Fibroblast of skin of left biceps (primary cell): ENCODE measurements around the gene KCNK1.
"Not testable (repeated sequence)": the region's sequence is repeated elsewhere in the genome, so short reads cannot be mapped to it uniquely, and the experiment has no call there.

Experiments
- DNase-seq, 2 experiments: peaks; one replicate each; pipeline ENCODE4 v3.0.0-alpha.2; 2013; ENCODE audit warnings: low read depth in 2 of 2

KCNK1 gene

GRCh38 chr1:233667741-233668140, 53.8 kb downstream of the KCNK1 start:
- DNase-seq: no peak

GRCh38 chr1:233668146-233668724, 54.3 kb downstream of the KCNK1 start:
- peak in 1 of 2 experiments; percentile 8 for DNase-seq

GRCh38 chr1:233668725-233669294, 54.9 kb downstream of the KCNK1 start:
- no peak for DNase-seq

GRCh38 chr1:233670363-233670762, 56.5 kb downstream of the KCNK1 start:
- not testable (repeated sequence) for DNase-seq

- no peak for DNase-seq
These were observed 57.4 kb downstream of the KCNK1 start for GRCh38 chr1:233671286-233671685.

- DNase-seq: no peak
These were observed 58.8 kb downstream of the KCNK1 start for GRCh38 chr1:233672732-233673131.

- DNase-seq: no peak
These were observed 59.5 kb downstream of the KCNK1 start for GRCh38 chr1:233673261-233673946.

GRCh38 chr1:233673947-233674431, 60.1 kb downstream of the KCNK1 start:
- DNase-seq: no peak

GRCh38 chr1:233675446-233675845, 61.5 kb downstream of the KCNK1 start:
- no peak for DNase-seq

GRCh38 chr1:233675893-233676292, 62.0 kb downstream of the KCNK1 start:
- DNase-seq: no peak

- no peak for DNase-seq
These were observed 63.9 kb downstream of the KCNK1 start for GRCh38 chr1:233677690-233678354.

- DNase-seq: no peak
These were observed 65.1 kb downstream of the KCNK1 start for GRCh38 chr1:233679030-233679429.

GRCh38 chr1:233679591-233680373, 65.9 kb downstream of the KCNK1 start:
- no peak for DNase-seq

- DNase-seq: no peak
These were observed 67.4 kb downstream of the KCNK1 start for GRCh38 chr1:233681285-233681684.

GRCh38 chr1:233686653-233687052, 72.7 kb downstream of the KCNK1 start:
- DNase-seq: not testable (repeated sequence)

- DNase-seq: no peak
These were observed 75.3 kb downstream of the KCNK1 start for GRCh38 chr1:233689017-233689747.

- DNase-seq: no peak
These were observed 75.9 kb downstream of the KCNK1 start for GRCh38 chr1:233689748-233690254.

- DNase-seq: no peak
These were observed 82.0 kb downstream of the KCNK1 start for GRCh38 chr1:233695901-233696300.

GRCh38 chr1:233700338-233700737, 86.4 kb downstream of the KCNK1 start:
- no peak for DNase-seq

- no peak for DNase-seq
These were observed 90.4 kb downstream of the KCNK1 start for GRCh38 chr1:233704170-233704897.
